Common myeloid progenitor, CD34-positive (primary cell): ENCODE results near the gene MSI2.

Experiments used
- CTCF ChIA-PET: fragments of 350-600 bp; sonication (Branson Sonifier 250); formaldehyde crosslinking; loops from one replicate; lab custom pipeline; 2021; ENCODE audit warnings: antibody characterized with exemption; lab: Charles Lee
- POLR2A ChIA-PET: fragments of 350-600 bp; sonication (Branson Sonifier 250); formaldehyde crosslinking; loops from one replicate; lab custom pipeline; 2021; ENCODE audit warnings: antibody characterized with exemption; lab: Charles Lee
- DNase-seq, 3 donors: peaks; one replicate each; pipeline versions ENCODE4 v3.0.0 to v3.0.0-alpha.2; 2013
- H3K27ac ChIP-seq, 2 experiments: 1 replicate in 1 of 2; 2 replicates in 1 of 2; pipeline ENCODE4 v1.7.0; 2013; ENCODE audit warnings: inconsistent platforms in 2 of 2, low read length in 2 of 2, mild to moderate bottlenecking in 2 of 2, low read depth in 1 of 2, moderate library complexity in 1 of 2; ENCODE audit not compliant: severe bottlenecking in 2 of 2, insufficient read depth in 1 of 2, poor library complexity in 1 of 2
- H3K27me3 ChIP-seq, 5 experiments: replicated peaks in 2 of 5; 1 replicate in 3 of 5; 2 replicates in 2 of 5; pipeline versions ENCODE4 v1.6.1 to v1.7.0; 2013; ENCODE audit warnings: low read length in 4 of 5, mild to moderate bottlenecking in 2 of 5, moderate library complexity in 2 of 5, inconsistent platforms in 1 of 5; ENCODE audit not compliant: insufficient read depth in 5 of 5, control insufficient read depth in 4 of 5
- H3K36me3 ChIP-seq, 4 experiments: 1 replicate in 2 of 4; 2 replicates in 2 of 4; pipeline versions ENCODE4 v1.6.1 to v1.7.0; 2013; ENCODE audit warnings: low read length in 3 of 4, control low read depth in 1 of 4, mild to moderate bottlenecking in 1 of 4; ENCODE audit not compliant: control insufficient read depth in 4 of 4, insufficient read depth in 4 of 4
- H3K4me1 ChIP-seq, 4 experiments: 1 replicate in 3 of 4; 2 replicates in 1 of 4; pipeline versions ENCODE4 v1.6.1 to v1.7.1; 2013; ENCODE audit warnings: low read length in 3 of 4, mild to moderate bottlenecking in 3 of 4, control low read depth in 1 of 4, inconsistent platforms in 1 of 4, moderate library complexity in 1 of 4; ENCODE audit not compliant: control insufficient read depth in 4 of 4, insufficient read depth in 4 of 4; ENCODE audit errors: control extremely low read depth in 1 of 4
- H3K4me3 ChIP-seq, 7 experiments: 1 replicate in 4 of 7; 2 replicates in 3 of 7; pipeline versions ENCODE4 v1.5.1 to v1.7.0; 2013; ENCODE audit warnings: mild to moderate bottlenecking in 7 of 7, low read length in 6 of 7, moderate library complexity in 6 of 7, inconsistent platforms in 2 of 7, low read depth in 2 of 7, control low read depth in 1 of 7; ENCODE audit not compliant: insufficient read depth in 4 of 7, control insufficient read depth in 1 of 7; ENCODE audit errors: extremely low read depth in 1 of 7
- H3K9me3 ChIP-seq, 5 experiments: 1 replicate in 4 of 5; 2 replicates in 1 of 5; pipeline versions ENCODE4 v1.6.1 to v1.7.1; 2013; ENCODE audit warnings: low read length in 4 of 5, mild to moderate bottlenecking in 2 of 5, inconsistent platforms in 1 of 5, low read depth in 1 of 5, moderate library complexity in 1 of 5; ENCODE audit not compliant: control insufficient read depth in 4 of 5, insufficient read depth in 2 of 5; ENCODE audit errors: control extremely low read depth in 1 of 5
- WGBS: methylation state at CpG from one replicate; pipeline ENCODE4 v1.1.5; 2013; ENCODE audit not compliant: insufficient coverage; 5-methylcytosine and 5-hydroxymethylcytosine counted together

The MSI2 gene

DNA sequence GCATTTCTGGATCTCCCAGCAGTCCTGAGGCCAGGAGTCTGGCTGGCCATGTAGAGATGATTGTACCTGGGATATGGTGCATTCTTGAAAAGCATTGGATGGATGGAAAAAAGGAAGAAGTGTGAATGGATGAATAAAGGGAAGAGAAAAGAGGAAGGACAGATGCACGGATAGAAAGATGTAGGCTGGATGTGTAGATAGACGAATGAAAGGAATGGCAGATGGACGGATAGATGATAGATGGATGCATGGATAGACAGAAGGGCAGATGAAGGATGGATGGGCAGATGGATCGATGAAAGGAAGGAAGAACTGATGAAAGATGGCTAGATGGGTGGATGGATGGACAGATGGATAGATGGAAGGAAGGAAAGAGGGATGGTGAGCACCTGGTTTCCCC, 210.9 kb downstream of the MSI2 start:
- DNase-seq = no peak
- ChIA-PET POLR2A (no interaction called here), CTCF (no interaction called here)
- Histone ChIP-seq H3K4me3 (no peak overlapping the region), H3K36me3 (peaks cover 0 to 42% (median 26%) of the 10 kb centered on the region in 4 experiments), H3K4me1 (peaks cover 3 to 74% (median 56%) of the 10 kb centered on the region in 4 experiments), H3K27me3 (no peaks in the 10 kb centered on the region), H3K27ac (peak overlapping the region in 1 of 2 experiments; percentile 40), H3K9me3 (no peaks in the 10 kb centered on the region)
- WGBS = 94% methylated on average over 4 of the region's 4 CpGs

DNA sequence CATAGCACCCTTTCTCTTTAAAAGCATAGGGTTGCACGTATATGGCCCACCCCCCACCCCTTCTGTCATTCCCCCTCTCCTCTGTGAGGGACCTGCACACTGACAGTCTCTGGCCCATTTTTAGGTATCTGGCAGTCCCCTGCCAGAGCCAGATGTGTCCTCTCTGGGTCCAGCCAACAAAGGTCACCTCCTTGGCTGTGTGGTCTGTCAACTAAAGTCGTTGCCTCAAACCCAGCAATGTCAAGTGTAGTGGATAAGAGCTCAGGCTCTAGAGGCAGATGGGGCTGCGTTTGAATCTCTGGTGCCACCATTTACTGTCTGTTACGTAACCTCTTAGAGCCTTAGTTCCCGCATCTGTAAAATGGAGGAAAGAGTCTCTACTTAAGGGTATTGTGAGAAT, 211.5 kb downstream of the MSI2 start:
- ChIA-PET CTCF (interaction anchor here (4.9 kb wide), 1 partner anchor 15 kb away, joined by 29 read pairs; no protein-coding TSS in a partner anchor), POLR2A (no interaction called here)
- no peaks in the 10 kb centered on the region for H3K27me3 ChIP-seq
- H3K9me3 ChIP-seq = no peaks in the 10 kb centered on the region
- H3K4me1 ChIP-seq = peaks cover 3 to 74% (median 52%) of the 10 kb centered on the region in 4 experiments
- H3K27ac ChIP-seq = peak overlapping the region in 1 of 2 experiments; percentile 40
- H3K4me3 ChIP-seq = no peak overlapping the region
- no peak for DNase-seq
- peaks cover 0 to 40% (median 24%) of the 10 kb centered on the region in 4 experiments for H3K36me3 ChIP-seq
- WGBS = 100% methylated on average over 5 of the region's 5 CpGs

DNA sequence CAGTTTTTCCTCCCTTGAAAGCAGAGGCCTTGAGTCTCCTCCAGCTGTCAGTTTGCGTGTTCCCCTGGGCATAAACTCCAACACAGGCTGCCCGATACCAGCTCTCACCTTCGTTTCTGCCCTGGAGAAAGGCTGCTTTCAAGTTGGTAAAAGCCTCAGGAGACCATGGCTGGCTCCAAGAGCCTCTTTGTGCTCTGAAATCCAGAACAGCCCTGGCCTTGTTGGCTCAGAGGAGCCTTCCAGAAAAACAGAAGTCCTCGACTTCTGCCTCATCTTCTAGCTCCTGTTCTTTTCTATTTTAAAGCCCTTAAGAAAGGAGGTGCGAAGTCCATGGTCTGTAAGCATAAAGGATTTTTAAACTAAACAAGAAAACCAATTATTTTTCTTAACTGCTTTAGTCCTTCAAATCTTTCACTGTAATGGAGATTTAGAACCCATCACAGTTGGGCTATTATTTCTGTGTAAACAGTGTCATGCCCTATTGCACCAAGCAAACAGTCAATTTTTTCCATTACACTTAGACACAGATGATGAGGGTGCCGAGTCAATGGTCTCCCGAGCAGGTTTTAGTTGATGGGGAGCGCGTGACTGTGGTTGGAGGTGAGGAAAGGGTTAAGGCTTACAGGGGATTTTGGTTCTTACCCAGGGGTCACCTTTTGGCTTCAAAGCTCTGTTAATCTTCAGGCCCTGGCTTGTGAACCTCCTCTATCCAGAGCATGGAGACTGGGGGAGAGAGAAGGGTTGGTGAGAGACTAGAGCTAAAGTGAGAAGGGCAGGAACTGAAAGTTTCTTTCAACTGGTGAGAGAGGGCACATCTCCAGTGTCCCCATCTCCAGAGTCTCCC, 212.8 kb downstream of the MSI2 start:
- Histone ChIP-seq H3K9me3 (no peaks in the 10 kb centered on the region), H3K4me1 (peaks cover 3 to 73% (median 53%) of the 10 kb centered on the region in 4 experiments), H3K36me3 (peaks cover 0 to 52% (median 25%) of the 10 kb centered on the region in 4 experiments), H3K27me3 (no peaks in the 10 kb centered on the region), H3K27ac (no peak overlapping the region), H3K4me3 (no peak overlapping the region)
- ChIA-PET CTCF (interaction anchor here (0.7 to 6.3 kb wide), 5 partner anchors 8 to 23 kb away, joined by 3 to 42 read pairs (median 6); no protein-coding TSS in a partner anchor), POLR2A (interaction anchor here (0.6 kb wide), 1 partner anchor 31 kb away, joined by 3 read pairs; no protein-coding TSS in a partner anchor)
- WGBS = 93% methylated on average over 7 of the region's 9 CpGs
- no peak for DNase-seq

DNA sequence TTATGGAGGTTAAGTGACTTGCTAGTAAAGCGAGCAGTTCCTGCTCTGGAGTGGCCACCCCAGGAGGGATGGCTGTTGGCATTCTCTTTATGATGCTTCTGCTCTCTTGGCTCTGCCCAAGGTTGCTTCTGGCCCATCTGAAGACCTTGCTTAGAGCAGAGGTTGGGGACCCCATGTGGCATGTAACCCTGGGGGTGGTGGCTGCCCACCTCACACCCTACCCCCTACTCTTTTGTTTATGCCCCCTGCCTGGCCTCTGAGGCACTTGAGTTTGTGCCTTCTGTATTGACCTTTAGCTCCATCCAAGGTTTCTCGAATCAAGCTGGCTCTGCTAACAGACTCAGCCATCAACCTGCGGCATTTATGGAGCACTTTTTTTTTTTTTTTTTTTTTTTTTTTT, 214.6 kb downstream of the MSI2 start:
- no peak overlapping the region for H3K4me3 ChIP-seq
- H3K4me1 ChIP-seq = peaks cover 0 to 64% (median 45%) of the 10 kb centered on the region in 4 experiments
- DNase-seq = no peak
- WGBS = 93% methylated on average over 3 of the region's 3 CpGs
- POLR2A ChIA-PET = no interaction called here
- no peaks in the 10 kb centered on the region for H3K27me3 ChIP-seq
- H3K27ac ChIP-seq = no peak overlapping the region
- CTCF ChIA-PET = interaction anchor here (1.0 to 6.3 kb wide), 4 partner anchors 11 to 25 kb away, joined by 3 to 42 read pairs (median 18); no protein-coding TSS in a partner anchor
- no peaks in the 10 kb centered on the region for H3K9me3 ChIP-seq
- H3K36me3 ChIP-seq = peaks cover 0 to 59% (median 27%) of the 10 kb centered on the region in 4 experiments

DNA sequence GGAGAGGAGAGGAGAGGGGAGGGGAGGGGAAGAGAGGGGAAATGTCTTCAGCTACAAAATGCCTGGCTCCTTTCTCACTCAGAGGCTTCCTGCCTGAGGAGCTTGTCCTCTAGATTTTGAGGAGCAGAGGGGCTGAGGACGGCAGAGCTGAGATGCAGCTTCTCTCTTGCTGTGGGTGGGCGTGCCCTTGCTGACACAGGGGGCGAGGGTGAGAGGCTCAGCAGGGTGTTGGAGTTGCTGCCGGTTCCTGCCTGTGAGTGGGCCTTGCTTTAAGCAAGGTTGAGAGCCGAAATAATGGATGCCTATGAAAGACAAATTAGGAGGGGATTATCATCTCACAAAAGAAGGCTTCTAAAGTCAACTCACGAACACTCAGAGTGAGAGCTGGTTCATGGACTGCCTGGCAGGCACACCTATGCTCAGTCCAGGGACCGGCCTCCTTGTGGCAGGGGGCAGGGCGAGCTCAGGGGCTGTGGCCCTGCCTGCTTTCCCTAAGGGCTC, 215.6 kb downstream of the MSI2 start:
- 76% methylated on average over 7 of the region's 8 CpGs for WGBS
- no peaks in the 10 kb centered on the region for H3K9me3 ChIP-seq
- ChIA-PET POLR2A (interaction anchor here (1.8 kb wide), 1 partner anchor 17 kb away, joined by 4 read pairs; no protein-coding TSS in a partner anchor), CTCF (interaction anchor here (0.9 to 6.3 kb wide), 8 partner anchors 11 to 30 kb away, joined by 3 to 42 read pairs (median 4); no protein-coding TSS in a partner anchor)
- no peak for DNase-seq
- peak overlapping the region in 1 of 2 experiments; percentile 59 for H3K27ac ChIP-seq
- no peaks in the 10 kb centered on the region for H3K27me3 ChIP-seq
- H3K4me3 ChIP-seq = peak overlapping the region in 1 of 7 experiments; percentile 3
- H3K4me1 ChIP-seq = peaks cover 0 to 65% (median 45%) of the 10 kb centered on the region in 4 experiments
- H3K36me3 ChIP-seq = peaks cover 0 to 69% (median 27%) of the 10 kb centered on the region in 4 experiments

DNA sequence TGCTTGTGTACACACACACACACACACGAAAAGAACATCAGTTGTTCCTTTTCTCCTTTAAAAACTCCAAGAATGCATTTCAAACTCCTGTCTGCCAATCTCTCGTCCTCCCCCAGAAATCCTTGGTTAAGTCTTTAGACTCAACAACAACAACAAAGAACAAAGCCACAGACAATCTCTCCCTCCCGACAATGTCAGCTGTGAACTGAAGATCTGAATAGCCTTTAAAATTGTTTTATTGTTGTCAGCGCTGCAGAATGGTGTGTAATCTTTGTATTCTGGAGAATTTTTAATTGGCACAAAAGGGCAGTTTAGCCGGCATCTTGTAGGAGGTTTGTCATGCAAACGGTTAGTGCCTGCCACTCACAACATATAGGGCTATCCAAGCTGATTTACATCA, 219.5 kb downstream of the MSI2 start:
- no peak for DNase-seq
- 94% methylated on average over 3 of the region's 6 CpGs for WGBS
- Histone ChIP-seq H3K4me1 (peaks cover 0 to 74% (median 50%) of the 10 kb centered on the region in 4 experiments), H3K36me3 (peaks cover 4 to 72% (median 18%) of the 10 kb centered on the region in 4 experiments), H3K9me3 (no peaks in the 10 kb centered on the region), H3K4me3 (no peak overlapping the region), H3K27me3 (no peaks in the 10 kb centered on the region), H3K27ac (no peak overlapping the region)
- CTCF ChIA-PET = interaction anchor here (1.2 kb wide), 1 partner anchor 9 kb away, joined by 3 read pairs; no protein-coding TSS in a partner anchor
- POLR2A ChIA-PET = no interaction called here
